GM12801 (cell line): ENCODE measurements around the gene CACNG5.

ENCODE experiments used
- TF ChIP-seq, protein P1 (sequence below): IDR thresholded peaks from one replicate; pipeline ENCODE4 v1.5.1; 2011; ENCODE audit warnings: control low read depth; ENCODE audit not compliant: insufficient read length; ENCODE audit errors: extremely low read depth

The CACNG5 gene

DNA sequence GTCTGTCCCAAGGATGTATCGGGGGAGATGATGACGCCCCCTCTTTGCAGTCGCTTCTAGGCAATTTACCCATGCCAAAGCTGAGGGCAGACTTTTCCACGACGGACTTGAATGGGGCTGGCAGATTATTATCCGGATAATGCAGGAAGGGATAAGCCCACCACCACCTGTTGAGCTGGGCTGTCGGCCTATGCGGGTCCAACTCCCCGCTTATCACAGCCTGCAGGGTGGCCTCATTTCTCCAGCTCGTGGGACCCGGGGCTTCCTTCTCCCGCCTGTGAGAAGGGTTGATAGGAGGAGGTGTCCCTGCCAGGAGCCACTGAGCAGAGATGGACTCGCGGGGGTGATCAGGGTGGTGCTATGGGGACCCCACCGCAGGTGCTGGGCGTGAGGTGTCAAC lies 559 bp downstream of the CACNG5 start:
- TF ChIP-seq, protein P1, sequence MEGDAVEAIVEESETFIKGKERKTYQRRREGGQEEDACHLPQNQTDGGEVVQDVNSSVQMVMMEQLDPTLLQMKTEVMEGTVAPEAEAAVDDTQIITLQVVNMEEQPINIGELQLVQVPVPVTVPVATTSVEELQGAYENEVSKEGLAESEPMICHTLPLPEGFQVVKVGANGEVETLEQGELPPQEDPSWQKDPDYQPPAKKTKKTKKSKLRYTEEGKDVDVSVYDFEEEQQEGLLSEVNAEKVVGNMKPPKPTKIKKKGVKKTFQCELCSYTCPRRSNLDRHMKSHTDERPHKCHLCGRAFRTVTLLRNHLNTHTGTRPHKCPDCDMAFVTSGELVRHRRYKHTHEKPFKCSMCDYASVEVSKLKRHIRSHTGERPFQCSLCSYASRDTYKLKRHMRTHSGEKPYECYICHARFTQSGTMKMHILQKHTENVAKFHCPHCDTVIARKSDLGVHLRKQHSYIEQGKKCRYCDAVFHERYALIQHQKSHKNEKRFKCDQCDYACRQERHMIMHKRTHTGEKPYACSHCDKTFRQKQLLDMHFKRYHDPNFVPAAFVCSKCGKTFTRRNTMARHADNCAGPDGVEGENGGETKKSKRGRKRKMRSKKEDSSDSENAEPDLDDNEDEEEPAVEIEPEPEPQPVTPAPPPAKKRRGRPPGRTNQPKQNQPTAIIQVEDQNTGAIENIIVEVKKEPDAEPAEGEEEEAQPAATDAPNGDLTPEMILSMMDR: no peak

DNA sequence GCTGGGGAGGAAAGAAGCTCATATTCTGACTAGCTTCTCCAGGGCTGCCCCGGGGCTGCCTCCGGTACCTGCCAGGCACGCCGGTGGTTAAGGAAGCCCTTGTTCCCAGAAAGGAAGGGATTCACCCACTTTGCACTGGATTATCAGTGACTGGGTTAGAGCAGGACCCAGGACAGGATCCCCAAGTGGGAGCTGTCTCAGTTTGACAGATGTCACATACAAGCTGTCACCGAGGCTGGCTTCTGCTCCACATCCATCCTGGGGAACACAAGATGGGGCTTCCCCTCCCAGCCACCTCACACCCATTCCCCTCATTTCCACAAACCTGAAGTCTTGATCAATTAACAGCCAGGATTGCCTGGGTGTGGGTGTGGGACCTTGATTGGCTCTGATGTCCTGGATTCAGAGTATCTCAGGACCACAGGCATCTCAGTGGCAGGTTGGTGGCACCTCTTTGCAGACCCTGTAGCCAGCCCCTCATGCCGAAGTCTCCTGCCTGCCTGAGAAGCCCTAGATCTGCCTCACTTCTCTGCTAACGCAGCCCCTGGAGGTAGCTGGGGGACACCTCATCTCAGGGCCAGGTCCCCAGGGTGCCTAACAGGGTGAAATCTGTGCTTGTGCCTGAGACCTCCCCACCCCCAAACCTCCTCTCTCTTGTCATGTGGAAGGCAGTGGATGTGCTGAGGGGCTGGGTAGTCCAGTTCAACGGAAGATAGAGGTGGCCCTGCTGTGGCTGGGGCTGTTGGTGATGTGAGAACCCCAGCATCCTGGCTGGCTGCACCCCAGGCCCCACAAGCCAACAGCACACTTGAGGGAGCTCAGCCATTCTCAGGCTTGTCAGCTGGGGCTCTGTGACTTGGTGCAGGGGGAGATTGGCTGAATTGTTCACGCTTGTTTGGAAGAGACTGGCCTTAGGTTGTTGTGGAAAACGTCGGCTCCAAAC lies 1.4 kb downstream of the CACNG5 start:
- TF ChIP-seq, protein P1: no peak

DNA sequence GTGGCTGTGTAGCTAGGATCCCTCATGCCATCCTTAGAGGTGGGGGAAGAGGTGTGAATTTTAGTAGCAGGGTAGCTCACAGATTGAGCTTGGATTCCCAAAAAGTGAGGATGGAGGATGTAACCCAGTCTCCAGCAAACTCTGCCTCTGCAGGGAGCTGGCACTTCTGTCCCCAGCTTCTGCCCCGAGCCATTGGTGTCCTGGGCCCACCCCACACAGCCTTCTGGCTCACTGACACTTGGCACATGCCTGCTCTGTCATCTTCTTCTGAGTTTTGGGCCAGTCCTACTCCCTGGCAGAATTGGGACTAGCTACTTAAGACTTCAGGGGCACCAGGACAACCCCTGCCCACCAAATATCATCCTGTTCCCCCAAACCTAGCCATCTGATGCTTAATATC lies 2.3 kb downstream of the CACNG5 start:
- TF ChIP-seq, protein P1: no peak

DNA sequence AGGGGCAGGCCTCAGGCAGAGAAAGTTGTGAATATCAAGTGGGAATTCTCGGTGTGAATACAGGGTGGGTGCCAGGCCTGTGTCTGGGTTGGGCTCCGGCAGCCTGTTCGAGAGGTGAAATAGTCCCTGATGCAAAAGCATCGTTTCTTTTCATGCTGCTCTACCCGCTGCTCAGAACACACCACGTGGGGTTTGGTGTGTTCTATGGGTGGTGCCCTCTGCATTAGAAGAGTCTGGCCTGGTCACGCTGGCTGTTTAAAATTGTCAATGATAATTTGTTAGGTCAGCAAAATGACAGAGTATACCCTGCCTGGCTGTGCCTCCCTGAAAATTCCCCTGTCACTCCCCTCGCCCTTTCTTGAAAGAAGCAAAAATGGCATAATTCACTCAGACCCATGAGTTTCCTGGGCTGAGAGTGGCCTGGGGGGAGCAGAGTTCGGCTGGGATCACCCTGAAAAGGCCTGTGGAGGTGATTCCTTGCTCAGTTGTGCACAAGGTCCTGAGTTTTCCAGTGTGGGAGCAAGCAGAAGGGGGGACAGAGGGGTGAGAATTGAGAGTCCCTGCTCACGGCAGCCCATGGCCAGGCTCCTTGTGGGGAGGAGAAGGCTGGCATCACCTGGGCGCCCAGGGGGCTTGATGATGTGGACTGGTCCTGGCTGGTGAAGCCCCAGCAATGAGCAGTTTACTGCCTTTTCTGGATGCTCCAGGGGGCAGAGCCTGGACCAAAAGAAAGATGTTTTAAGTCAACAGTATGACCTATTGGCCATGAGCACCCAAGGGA lies 3.2 kb downstream of the CACNG5 start:
- TF ChIP-seq, protein P1: no peak

DNA sequence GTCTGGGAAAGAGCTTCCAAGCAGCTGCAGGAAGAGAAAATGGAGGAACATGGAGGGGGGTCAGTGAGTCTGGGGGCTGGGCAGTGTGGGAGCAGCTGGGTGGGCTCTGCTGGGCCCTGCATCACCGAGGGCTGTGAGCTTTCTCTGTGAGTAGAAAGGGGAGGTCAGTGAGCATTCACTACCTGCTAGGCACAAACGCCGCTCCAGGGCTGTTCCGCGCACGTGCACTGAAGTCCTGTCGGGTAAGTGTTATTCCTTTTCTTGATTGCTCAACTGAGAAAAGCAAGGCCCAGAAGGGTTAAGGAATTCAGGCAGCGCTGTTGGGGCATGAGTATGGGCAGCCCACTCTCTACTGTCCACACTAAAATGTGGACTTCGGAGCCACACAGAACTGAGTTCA lies 4.7 kb downstream of the CACNG5 start:
- TF ChIP-seq, protein P1: no peak

DNA sequence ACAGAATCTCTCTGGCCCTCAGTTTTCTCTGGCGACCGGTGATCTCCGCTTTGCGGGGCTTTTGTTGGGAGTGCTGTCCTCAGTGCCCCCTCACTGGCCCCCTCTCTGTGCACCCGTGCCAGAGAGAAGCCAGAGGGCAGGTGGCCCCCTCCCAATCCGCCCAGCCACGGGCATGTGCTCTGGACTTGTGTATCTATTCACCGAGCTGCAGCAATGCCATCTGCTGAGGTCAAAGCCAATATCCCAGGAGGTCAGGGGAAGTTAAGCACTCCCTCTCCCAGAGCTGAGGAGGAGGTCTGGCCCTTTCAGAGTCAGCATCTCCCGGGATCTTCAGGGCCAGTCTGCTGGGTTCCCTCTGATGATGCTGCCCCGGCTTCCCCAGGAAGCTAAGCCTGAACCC lies 5.1 kb downstream of the CACNG5 start:
- TF ChIP-seq, protein P1: no peak

DNA sequence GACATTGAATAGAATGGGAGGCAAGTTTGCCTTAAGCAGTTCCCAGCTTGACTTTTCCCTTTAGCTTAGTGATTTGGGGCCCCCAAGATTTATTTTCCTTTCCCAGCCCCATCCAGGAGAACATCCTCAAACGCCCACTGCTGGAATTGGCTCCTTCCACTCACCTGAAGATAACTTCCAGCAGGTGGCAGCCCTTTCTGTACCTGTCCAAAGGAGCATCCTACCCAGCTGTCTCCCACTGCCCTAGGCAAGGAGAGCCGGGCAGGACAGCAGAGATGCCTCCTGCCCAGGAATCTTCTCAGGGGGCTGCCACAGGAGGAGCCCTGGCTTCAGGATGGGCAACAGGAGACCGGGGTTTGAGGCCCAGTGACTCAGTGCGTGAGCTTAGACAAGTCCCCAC lies 6.4 kb downstream of the CACNG5 start:
- TF ChIP-seq, protein P1: no peak
